ENCODE measurements around the gene MYLK4. TPM values are rescaled to one million over a fixed set of nuclear protein-coding genes. Genes with fewer than 3 reads are reported as not detected.

Gene MYLK4
- total and polyA plus RNA-seq, 4 donors = 0.07 to 0.65 (median 0.39) TPM

DNA sequence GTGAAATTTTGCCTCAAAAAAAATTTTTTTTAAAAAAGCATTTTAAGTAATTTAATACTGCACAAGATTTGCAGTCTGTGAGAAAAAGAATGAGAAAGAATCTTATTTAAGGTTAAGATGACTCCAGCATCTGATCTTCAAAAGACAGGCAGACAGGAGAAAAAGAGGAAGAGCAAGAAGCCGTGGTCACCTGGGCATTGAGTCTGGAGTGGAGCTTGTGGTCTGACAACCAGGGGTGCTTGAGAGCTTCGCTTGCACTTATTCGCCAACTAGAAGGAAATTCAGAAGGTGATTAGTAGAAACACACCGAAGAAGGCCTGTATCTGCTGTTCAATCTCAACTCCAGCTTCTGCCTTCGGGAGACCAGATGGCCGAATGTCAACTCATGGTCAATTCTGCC, 75.9 kb downstream of the MYLK4 start:
- Histone ChIP-seq H3K27ac (ENCODE audit: low read depth in 1 of 2, low read length in 2 of 2) (no peak overlapping the region), H3K36me3 (ENCODE audit: control insufficient read depth in 4 of 4, insufficient read depth in 3 of 4, low read depth in 1 of 4, low read length in 3 of 4) (no peaks in the 10 kb centered on the region), H3K4me3 (ENCODE audit: low read depth in 1 of 3, low read length in 3 of 3) (no peak overlapping the region), H3K9me3 (ENCODE audit: control insufficient read depth in 4 of 4, low read length in 3 of 4) (no peaks in the 10 kb centered on the region), H3K4me1 (ENCODE audit: control insufficient read depth in 4 of 4, insufficient read depth in 4 of 4, low read length in 3 of 4) (no peaks in the 10 kb centered on the region), H3K9ac (ENCODE audit: low read depth in 1 of 2, low read length in 2 of 2) (no peak overlapping the region), H3K27me3 (ENCODE audit: control insufficient read depth in 4 of 4, insufficient read depth in 4 of 4, low read length in 3 of 4) (no peaks in the 10 kb centered on the region)
- 94% methylated on average over 6 of the region's 6 CpGs for WGBS
- no peak for DNase-seq (ENCODE audit: low spot score)
- TF ChIP-seq RAD21 (IDR thresholded peaks at IDR 0.05) = no peak

DNA sequence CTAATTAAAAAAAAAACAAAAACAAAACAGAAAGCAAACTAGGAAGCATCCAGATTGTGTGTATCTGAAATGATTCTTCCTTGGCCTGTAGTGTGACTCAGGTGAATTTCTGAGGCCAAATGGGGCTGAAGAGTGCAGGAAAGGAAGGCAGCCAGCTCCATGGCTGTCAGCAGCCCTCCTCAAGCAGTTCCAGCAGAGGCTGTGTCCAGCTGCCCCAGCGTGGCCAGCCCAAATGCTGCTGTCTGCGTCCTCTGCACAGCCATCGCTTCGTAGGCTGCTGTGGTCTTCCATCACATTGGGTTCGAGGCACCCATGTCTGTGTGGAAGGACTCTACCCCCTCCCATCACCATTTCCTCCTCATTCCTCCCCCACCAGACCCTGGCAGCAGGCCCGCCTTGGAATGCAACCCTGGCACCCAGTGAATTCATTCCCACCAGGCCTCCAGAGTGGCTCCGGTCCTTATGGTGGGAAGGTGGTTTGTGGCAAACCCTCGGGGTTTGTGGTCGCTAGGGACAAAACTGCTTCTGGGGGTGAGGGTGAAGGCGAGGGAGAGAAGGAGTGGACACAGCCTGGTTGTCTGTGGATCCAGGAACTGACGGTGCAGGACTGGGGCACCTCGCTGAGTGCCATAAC, 81.5 kb downstream of the MYLK4 start:
- Histone ChIP-seq H3K9me3 (ENCODE audit: control insufficient read depth in 4 of 4, low read length in 3 of 4) (no peaks in the 10 kb centered on the region), H3K36me3 (ENCODE audit: control insufficient read depth in 4 of 4, insufficient read depth in 3 of 4, low read depth in 1 of 4, low read length in 3 of 4) (no peaks in the 10 kb centered on the region), H3K4me1 (ENCODE audit: control insufficient read depth in 4 of 4, insufficient read depth in 4 of 4, low read length in 3 of 4) (peaks cover 0 to 5% (median 0%) of the 10 kb centered on the region in 4 donors), H3K9ac (ENCODE audit: low read depth in 1 of 2, low read length in 2 of 2) (no peak overlapping the region), H3K4me3 (ENCODE audit: low read depth in 1 of 3, low read length in 3 of 3) (no peak overlapping the region), H3K27ac (ENCODE audit: low read depth in 1 of 2, low read length in 2 of 2) (no peak overlapping the region), H3K27me3 (ENCODE audit: control insufficient read depth in 4 of 4, insufficient read depth in 4 of 4, low read length in 3 of 4) (no peaks in the 10 kb centered on the region)
- DNase-seq (ENCODE audit: low spot score) = no peak
- 94% methylated on average over 12 of the region's 12 CpGs for WGBS
- TF ChIP-seq, protein P1, sequence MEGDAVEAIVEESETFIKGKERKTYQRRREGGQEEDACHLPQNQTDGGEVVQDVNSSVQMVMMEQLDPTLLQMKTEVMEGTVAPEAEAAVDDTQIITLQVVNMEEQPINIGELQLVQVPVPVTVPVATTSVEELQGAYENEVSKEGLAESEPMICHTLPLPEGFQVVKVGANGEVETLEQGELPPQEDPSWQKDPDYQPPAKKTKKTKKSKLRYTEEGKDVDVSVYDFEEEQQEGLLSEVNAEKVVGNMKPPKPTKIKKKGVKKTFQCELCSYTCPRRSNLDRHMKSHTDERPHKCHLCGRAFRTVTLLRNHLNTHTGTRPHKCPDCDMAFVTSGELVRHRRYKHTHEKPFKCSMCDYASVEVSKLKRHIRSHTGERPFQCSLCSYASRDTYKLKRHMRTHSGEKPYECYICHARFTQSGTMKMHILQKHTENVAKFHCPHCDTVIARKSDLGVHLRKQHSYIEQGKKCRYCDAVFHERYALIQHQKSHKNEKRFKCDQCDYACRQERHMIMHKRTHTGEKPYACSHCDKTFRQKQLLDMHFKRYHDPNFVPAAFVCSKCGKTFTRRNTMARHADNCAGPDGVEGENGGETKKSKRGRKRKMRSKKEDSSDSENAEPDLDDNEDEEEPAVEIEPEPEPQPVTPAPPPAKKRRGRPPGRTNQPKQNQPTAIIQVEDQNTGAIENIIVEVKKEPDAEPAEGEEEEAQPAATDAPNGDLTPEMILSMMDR (IDR thresholded peaks at IDR 0.05; ENCODE audit: low read depth, low read length, missing input control) = no peak
- TF ChIP-seq FOXA2 (IDR thresholded peaks at IDR 0.05) (no peak), YY1 (IDR thresholded peaks at IDR 0.05) (no peak), HNF4G (IDR thresholded peaks at IDR 0.05) (no peak), JUND (IDR thresholded peaks at IDR 0.05) (no peak), EGR1 (IDR thresholded peaks at IDR 0.05; ENCODE audit: low read depth in 2 of 2) (no peak), TAF1 (conservative IDR thresholded peaks at IDR 0.05) (no peak), HNF4A (conservative IDR thresholded peaks at IDR 0.05) (no peak), FOXA1 (IDR thresholded peaks at IDR 0.05) (no peak), NR2F2 (IDR thresholded peaks at IDR 0.05) (no peak), RAD21 (IDR thresholded peaks at IDR 0.05) (no peak), RXRA (IDR thresholded peaks at IDR 0.05) (no peak), SP1 (IDR thresholded peaks at IDR 0.05) (no peak), GABPA (IDR thresholded peaks at IDR 0.05 in 1 of 2, conservative IDR thresholded peaks at IDR 0.05 in 1 of 2) (no peak)
- TF ChIP-seq, protein P2, sequence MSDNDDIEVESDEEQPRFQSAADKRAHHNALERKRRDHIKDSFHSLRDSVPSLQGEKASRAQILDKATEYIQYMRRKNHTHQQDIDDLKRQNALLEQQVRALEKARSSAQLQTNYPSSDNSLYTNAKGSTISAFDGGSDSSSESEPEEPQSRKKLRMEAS (IDR thresholded peaks at IDR 0.05) = no peak
- TF ChIP-seq, protein P3, sequence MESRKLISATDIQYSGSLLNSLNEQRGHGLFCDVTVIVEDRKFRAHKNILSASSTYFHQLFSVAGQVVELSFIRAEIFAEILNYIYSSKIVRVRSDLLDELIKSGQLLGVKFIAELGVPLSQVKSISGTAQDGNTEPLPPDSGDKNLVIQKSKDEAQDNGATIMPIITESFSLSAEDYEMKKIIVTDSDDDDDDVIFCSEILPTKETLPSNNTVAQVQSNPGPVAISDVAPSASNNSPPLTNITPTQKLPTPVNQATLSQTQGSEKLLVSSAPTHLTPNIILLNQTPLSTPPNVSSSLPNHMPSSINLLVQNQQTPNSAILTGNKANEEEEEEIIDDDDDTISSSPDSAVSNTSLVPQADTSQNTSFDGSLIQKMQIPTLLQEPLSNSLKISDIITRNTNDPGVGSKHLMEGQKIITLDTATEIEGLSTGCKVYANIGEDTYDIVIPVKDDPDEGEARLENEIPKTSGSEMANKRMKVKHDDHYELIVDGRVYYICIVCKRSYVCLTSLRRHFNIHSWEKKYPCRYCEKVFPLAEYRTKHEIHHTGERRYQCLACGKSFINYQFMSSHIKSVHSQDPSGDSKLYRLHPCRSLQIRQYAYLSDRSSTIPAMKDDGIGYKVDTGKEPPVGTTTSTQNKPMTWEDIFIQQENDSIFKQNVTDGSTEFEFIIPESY (IDR thresholded peaks at IDR 0.05) = no peak
- TF ChIP-seq, protein P4, sequence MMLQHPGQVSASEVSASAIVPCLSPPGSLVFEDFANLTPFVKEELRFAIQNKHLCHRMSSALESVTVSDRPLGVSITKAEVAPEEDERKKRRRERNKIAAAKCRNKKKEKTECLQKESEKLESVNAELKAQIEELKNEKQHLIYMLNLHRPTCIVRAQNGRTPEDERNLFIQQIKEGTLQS (IDR thresholded peaks at IDR 0.05) = no peak
- TF ChIP-seq, protein P5, sequence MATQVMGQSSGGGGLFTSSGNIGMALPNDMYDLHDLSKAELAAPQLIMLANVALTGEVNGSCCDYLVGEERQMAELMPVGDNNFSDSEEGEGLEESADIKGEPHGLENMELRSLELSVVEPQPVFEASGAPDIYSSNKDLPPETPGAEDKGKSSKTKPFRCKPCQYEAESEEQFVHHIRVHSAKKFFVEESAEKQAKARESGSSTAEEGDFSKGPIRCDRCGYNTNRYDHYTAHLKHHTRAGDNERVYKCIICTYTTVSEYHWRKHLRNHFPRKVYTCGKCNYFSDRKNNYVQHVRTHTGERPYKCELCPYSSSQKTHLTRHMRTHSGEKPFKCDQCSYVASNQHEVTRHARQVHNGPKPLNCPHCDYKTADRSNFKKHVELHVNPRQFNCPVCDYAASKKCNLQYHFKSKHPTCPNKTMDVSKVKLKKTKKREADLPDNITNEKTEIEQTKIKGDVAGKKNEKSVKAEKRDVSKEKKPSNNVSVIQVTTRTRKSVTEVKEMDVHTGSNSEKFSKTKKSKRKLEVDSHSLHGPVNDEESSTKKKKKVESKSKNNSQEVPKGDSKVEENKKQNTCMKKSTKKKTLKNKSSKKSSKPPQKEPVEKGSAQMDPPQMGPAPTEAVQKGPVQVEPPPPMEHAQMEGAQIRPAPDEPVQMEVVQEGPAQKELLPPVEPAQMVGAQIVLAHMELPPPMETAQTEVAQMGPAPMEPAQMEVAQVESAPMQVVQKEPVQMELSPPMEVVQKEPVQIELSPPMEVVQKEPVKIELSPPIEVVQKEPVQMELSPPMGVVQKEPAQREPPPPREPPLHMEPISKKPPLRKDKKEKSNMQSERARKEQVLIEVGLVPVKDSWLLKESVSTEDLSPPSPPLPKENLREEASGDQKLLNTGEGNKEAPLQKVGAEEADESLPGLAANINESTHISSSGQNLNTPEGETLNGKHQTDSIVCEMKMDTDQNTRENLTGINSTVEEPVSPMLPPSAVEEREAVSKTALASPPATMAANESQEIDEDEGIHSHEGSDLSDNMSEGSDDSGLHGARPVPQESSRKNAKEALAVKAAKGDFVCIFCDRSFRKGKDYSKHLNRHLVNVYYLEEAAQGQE (IDR thresholded peaks at IDR 0.05) = no peak
